Measurements from ENCODE around the gene IPO5.
"Not testable (repeated sequence)": the region's sequence is repeated elsewhere in the genome, so short reads cannot be mapped to it uniquely, and the experiment has no call there.

Gene IPO5

DNA sequence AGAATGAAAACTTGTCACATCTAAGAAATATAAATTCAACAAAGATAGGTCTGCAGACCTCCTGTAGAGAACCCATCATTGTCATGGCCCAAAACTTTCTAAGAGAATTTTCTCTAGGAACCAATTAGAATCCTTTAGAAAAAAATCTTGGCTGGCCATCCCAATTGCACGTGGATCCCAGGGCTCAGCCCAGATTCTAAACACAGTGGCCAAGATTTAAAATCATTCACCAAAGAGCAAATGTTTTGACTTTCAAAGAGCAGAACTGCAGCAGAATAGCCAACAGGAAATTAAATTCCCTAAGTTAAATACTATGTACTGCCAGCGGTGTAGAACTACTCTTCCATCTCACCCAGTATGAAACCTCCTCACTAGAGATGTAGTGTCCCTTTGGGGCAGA lies 21.3 kb downstream of the IPO5 start:
- H3K4me3 Mint-ChIP-seq = peak overlapping the region; percentile 49
- no peaks in the 10 kb centered on the region for H3K27me3 Mint-ChIP-seq
- no peaks in the 10 kb centered on the region for H3K9me3 Mint-ChIP-seq
- H3K4me1 Mint-ChIP-seq = peaks cover 38% of the 10 kb centered on the region
- CTCF ChIA-PET = interaction anchor here (0.6 kb wide), 1 partner anchor 1618 kb away, joined by 3 read pairs; no protein-coding TSS in a partner anchor
- no peak overlapping the region for H3K27ac Mint-ChIP-seq
- DNase-seq = no peak
- peaks cover 2% of the 10 kb centered on the region for H3K36me3 Mint-ChIP-seq

DNA sequence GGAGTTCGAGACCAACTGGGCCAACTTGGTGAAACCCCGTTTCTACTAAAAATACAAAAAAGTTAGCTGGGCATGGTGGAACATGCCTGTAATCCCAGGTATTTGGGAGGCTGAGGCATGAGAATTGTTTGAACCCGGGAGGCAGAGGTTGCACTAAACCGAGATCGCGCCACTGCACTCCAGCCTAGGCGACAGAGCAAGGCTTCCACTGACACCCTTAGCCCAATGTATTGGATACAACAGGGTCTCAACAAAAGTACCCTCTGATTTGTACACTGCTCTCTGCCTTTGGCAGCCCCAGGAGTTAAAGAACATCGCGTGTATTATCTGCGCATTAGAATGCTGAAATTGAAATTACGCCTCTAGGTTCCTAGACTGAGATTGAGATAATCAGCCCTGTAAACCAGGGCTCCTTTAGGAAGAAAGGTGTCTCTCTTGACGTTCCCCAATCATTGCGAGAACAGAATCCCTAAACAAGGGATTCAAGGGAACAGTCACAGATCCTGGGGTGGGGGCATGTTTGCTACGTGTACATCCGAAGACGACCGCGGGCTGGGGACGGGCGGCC lies 21.9 kb downstream of the IPO5 start:
- peaks cover 2% of the 10 kb centered on the region for H3K36me3 Mint-ChIP-seq
- peak overlapping the region; percentile 96 for H3K27ac Mint-ChIP-seq
- CTCF ChIA-PET = no interaction called here
- no peaks in the 10 kb centered on the region for H3K27me3 Mint-ChIP-seq
- H3K4me3 Mint-ChIP-seq = peak overlapping the region; percentile 90
- no peak for DNase-seq
- no peaks in the 10 kb centered on the region for H3K9me3 Mint-ChIP-seq
- peaks cover 43% of the 10 kb centered on the region for H3K4me1 Mint-ChIP-seq

DNA sequence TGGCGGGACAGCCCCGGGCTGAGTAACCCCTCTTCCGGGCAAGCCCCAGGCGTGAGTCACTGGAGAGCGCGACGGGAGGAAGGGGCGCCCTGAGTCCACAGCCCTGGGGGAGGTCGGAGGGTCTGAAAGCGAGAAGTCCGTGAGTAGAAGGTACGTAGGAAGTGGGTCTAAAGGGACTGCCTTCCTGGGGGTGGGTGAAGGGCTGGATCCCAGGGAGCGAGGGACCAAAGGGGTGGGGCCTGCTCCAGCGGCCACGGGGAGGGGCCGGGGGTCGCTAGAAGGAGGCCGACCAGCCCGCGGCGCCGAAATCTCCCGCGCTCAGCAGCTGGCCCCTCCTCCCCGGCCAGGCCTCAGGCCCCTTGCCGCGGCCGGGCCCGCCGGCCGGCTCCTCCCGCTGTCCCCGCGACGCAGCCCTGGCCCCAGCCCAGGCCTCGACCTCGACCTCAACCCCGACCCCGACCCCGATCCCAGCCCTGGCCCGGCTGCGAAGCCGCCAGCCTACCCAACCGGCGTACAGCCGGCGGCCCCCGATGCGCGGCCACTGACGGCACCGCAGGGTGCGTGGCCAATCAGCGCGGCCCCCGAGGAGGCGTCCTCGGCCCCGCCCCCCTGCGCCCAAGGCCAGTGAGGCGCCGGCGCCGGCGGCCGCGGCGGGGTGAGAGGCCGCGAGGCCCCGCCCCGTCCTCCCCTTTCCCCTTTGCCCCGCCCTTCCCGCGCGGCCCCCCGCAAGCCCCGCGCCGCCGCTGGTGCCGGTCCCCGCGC lies 22.6 kb downstream of the IPO5 start:
- DNase-seq = peak; percentile 91
- H3K9me3 Mint-ChIP-seq = no peaks in the 10 kb centered on the region
- H3K4me3 Mint-ChIP-seq = peak overlapping the region; percentile 90
- CTCF ChIA-PET = no interaction called here
- no peaks in the 10 kb centered on the region for H3K27me3 Mint-ChIP-seq
- H3K4me1 Mint-ChIP-seq = peaks cover 45% of the 10 kb centered on the region
- H3K36me3 Mint-ChIP-seq = peaks cover 3% of the 10 kb centered on the region
- peak overlapping the region; percentile 96 for H3K27ac Mint-ChIP-seq

DNA sequence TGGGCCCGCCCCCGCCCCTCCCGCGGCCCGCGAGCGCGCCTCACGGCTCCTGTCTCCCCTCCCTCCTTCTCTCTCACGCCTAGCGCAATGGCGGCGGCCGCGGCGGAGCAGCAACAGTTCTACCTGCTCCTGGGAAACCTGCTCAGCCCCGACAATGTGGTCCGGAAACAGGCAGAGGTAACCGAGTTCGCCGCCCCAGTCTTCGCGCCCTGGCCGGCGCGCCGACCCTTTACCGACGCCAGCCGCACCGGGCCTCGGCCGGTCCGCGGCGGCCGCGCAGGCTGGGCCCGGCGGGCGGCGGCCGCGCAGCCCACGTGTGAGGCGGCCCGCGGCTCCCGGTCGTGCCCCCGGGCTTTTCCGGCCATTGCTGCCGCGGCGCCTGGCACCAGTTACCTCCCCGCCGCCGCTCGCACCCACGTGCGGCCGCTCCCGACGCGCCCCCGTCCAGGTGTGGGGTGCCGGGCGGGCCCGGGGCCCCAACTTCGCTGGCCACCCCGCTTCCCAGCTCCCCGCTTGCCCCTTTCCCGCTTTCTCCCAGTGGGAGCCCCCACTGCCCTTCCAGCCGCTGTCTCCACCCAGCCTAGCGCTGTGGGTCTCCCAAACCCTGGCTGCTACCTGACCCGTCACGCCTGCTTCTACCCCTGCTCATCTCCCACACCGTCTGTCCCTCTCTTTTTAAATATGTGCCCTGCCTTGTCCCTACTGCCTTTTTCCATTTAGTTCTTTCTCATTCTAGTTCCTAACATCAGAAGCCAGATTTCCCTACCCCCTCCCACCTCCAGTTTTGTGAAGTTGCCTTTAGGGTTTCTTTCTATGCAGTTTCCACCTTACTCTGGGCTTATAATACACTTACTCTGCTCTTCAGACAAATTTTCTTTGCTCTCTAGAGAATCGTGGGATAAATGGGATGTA lies 23.4 kb downstream of the IPO5 start:
- H3K4me1 Mint-ChIP-seq = peaks cover 46% of the 10 kb centered on the region
- no peaks in the 10 kb centered on the region for H3K9me3 Mint-ChIP-seq
- CTCF ChIA-PET = no interaction called here
- H3K36me3 Mint-ChIP-seq = peaks cover 3% of the 10 kb centered on the region
- H3K27me3 Mint-ChIP-seq = no peaks in the 10 kb centered on the region
- no peak for DNase-seq
- peak overlapping the region; percentile 93 for H3K27ac Mint-ChIP-seq
- H3K4me3 Mint-ChIP-seq = peak overlapping the region; percentile 90

DNA sequence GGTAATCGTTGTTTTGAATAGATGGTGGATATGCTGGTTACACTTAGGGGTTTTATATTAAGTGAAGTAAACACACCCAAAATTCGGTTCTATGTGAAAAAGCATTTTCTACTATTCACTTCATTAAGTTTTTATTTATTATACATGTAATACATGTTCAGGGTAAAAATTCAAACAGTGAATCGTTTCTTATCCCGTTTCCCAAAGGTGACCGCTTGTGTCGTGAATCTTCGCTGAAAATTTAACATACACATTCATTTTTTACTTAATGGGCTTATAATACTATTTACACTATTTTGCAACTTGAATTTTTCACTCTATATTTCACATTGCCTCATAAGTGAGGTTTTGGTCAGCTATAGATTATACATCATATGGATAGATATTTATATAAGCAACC lies 24.5 kb downstream of the IPO5 start:
- no peaks in the 10 kb centered on the region for H3K27me3 Mint-ChIP-seq
- H3K36me3 Mint-ChIP-seq = peaks cover 10% of the 10 kb centered on the region
- peak overlapping the region; percentile 90 for H3K4me3 Mint-ChIP-seq
- peak overlapping the region; percentile 93 for H3K27ac Mint-ChIP-seq
- peaks cover 50% of the 10 kb centered on the region for H3K4me1 Mint-ChIP-seq
- CTCF ChIA-PET = no interaction called here
- no peaks in the 10 kb centered on the region for H3K9me3 Mint-ChIP-seq
- DNase-seq = no peak

DNA sequence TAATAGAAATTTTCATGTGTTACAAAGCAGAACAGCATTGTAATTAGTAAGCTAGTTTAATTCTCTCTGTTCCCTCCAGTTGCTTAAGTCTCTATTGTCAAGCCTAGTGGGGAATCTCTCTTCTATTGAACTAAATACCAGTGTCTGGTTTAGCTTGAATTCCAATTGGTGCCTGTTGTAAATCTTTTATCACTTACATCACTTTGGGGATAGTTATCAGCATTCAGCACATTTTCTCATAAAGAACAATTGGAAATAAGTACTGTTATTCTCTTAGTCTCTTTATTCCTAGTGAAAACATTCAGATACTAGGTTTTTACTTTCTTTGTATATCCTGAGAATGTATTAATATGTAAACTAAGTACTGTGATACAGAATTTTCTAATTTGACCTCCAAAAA lies 25.2 kb downstream of the IPO5 start:
- no peak for DNase-seq
- peaks cover 50% of the 10 kb centered on the region for H3K4me1 Mint-ChIP-seq
- no peak overlapping the region for H3K4me3 Mint-ChIP-seq
- H3K27ac Mint-ChIP-seq = no peak overlapping the region
- H3K36me3 Mint-ChIP-seq = peaks cover 10% of the 10 kb centered on the region
- CTCF ChIA-PET = no interaction called here
- H3K27me3 Mint-ChIP-seq = no peaks in the 10 kb centered on the region
- H3K9me3 Mint-ChIP-seq = no peaks in the 10 kb centered on the region

DNA sequence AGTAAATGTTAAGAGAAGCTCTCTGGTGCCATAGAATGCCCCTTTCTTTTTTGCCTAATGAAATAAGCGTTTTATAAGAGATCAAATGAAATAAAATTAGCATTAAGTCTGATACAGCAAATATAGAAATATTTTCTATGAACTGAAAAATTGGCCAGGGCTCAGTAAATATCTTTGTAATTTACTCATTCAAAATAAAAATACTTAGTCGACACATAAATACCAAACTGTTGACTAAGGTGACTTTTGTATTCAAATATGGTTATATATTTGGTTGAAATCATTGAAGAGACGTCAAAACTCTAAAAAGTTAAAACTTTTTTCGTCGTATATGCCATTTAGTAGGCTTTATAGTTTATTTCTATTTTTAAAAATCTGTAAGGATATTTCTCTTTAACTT lies 25.6 kb downstream of the IPO5 start:
- Mint-ChIP-seq H3K27me3 (no peaks in the 10 kb centered on the region), H3K27ac (no peak overlapping the region), H3K4me1 (peaks cover 50% of the 10 kb centered on the region), H3K4me3 (no peak overlapping the region), H3K36me3 (peaks cover 11% of the 10 kb centered on the region), H3K9me3 (no peaks in the 10 kb centered on the region)
- CTCF ChIA-PET = no interaction called here
- no peak for DNase-seq

DNA sequence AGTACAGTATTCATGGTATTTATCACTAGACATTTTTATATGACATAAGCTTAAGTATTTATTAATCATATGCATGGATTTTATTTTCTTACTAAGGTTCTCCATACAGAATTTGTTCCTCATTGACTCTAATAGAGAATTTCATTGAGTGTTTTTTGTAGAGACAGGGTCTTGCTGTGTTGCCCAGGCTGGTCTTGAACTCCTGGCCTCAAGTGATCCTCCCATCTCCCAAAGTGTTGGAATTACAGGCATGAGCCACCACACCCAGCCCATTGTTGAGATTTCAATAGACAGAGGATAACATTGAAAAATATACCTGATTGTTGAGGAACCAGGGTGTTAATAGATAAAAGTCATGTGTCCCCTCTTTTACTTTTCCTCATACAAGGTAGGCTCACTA lies 26.1 kb downstream of the IPO5 start:
- DNase-seq = no peak
- Mint-ChIP-seq H3K27ac (no peak overlapping the region), H3K9me3 (no peaks in the 10 kb centered on the region), H3K4me3 (no peak overlapping the region), H3K4me1 (peaks cover 50% of the 10 kb centered on the region), H3K36me3 (peaks cover 13% of the 10 kb centered on the region), H3K27me3 (no peaks in the 10 kb centered on the region)
- CTCF ChIA-PET = no interaction called here

DNA sequence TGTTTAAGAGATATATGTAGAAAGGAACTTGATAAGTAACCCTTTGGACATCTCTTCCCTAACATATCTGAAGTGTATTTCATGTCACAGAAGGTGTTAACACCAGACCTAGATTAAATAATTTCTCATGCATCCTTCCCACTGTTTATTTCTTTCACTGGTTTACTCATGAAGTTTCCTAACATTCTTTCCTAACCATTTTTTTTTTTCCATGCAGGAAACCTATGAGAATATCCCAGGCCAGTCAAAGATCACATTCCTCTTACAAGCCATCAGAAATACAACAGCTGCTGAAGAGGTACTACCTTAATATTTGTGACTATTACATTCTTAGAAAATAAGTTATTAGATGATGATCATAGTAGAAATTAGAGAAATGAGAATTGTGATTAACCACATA lies 28.8 kb downstream of the IPO5 start:
- peaks cover 24% of the 10 kb centered on the region for H3K36me3 Mint-ChIP-seq
- no peak overlapping the region for H3K4me3 Mint-ChIP-seq
- H3K27me3 Mint-ChIP-seq = no peaks in the 10 kb centered on the region
- no peak for DNase-seq
- peaks cover 35% of the 10 kb centered on the region for H3K4me1 Mint-ChIP-seq
- H3K27ac Mint-ChIP-seq = no peak overlapping the region
- CTCF ChIA-PET = no interaction called here
- no peaks in the 10 kb centered on the region for H3K9me3 Mint-ChIP-seq

DNA sequence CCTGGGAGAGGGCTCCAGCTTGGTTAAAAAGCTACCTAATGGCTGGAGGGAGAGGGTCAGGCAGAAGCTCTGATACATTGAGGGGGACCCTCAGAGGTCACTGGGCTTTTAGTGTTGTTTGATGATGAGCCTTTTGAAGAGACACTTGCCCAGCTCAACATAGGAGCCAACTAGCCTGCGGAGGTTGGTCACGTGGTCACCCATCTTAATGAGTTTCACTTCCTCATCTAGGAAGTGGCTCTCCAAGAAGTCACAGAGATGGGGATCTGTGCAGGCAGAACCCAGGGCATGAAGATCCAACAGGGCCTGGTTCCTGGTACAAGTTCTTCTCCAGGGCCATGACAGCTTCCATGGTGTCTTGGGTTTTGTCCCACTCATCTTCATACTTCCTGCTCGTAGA lies 33.4 kb downstream of the IPO5 start:
- CTCF ChIA-PET = interaction anchor here (0.6 kb wide), 1 partner anchor 34 kb away, joined by 3 read pairs; no protein-coding TSS in a partner anchor
- H3K4me3 Mint-ChIP-seq = no peak overlapping the region
- H3K36me3 Mint-ChIP-seq = peaks cover 44% of the 10 kb centered on the region
- H3K4me1 Mint-ChIP-seq = peaks cover 4% of the 10 kb centered on the region
- H3K9me3 Mint-ChIP-seq = no peaks in the 10 kb centered on the region
- DNase-seq = no peak
- no peak overlapping the region for H3K27ac Mint-ChIP-seq
- no peaks in the 10 kb centered on the region for H3K27me3 Mint-ChIP-seq

DNA sequence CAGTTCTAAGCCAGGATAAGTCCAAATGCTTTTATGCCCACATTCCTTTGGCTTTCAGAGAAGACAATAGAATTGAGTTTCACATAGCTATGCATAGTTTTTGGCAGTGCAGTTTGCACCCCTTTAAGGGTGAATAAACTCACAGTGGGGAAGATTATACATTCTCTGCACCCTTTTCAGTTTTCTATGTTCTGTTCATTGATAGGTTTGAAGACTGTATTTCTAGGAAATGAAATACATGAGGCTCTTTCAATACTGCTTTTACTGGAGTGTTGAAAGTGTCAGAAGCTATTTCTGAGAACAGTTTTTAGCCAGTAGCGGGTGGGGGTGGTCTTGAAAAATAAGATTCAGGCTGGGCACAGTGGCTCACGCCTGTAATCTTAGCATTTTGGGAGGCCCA lies 46.2 kb downstream of the IPO5 start:
- no peak overlapping the region for H3K27ac Mint-ChIP-seq
- H3K4me3 Mint-ChIP-seq = no peak overlapping the region
- no peaks in the 10 kb centered on the region for H3K27me3 Mint-ChIP-seq
- H3K9me3 Mint-ChIP-seq = no peaks in the 10 kb centered on the region
- CTCF ChIA-PET = no interaction called here
- peaks cover 48% of the 10 kb centered on the region for H3K36me3 Mint-ChIP-seq
- no peak for DNase-seq
- H3K4me1 Mint-ChIP-seq = no peaks in the 10 kb centered on the region

DNA sequence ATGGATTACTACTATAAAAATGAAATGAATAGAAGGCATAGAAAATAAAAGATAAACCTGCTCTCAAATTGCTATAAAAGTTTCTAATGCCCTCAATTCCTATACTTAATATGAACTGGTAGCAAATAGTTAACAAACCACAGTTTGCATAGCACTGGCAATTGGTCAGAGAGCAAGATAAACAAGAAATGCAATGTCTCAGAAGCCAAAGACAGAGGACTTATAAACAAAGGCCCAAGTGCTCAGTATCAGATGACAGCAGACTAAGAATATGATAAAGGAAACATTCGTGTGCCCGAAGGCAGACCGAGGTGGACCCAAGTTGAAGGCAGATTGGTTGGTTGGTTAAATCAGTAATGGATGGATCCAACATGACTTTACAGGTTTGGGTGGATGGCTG lies 50.6 kb downstream of the IPO5 start:
- CTCF ChIA-PET = no interaction called here
- DNase-seq = no peak
- Mint-ChIP-seq H3K4me3 (no peak overlapping the region), H3K27me3 (no peaks in the 10 kb centered on the region), H3K27ac (no peak overlapping the region), H3K4me1 (no peaks in the 10 kb centered on the region), H3K9me3 (no peaks in the 10 kb centered on the region), H3K36me3 (peaks cover 50% of the 10 kb centered on the region)

DNA sequence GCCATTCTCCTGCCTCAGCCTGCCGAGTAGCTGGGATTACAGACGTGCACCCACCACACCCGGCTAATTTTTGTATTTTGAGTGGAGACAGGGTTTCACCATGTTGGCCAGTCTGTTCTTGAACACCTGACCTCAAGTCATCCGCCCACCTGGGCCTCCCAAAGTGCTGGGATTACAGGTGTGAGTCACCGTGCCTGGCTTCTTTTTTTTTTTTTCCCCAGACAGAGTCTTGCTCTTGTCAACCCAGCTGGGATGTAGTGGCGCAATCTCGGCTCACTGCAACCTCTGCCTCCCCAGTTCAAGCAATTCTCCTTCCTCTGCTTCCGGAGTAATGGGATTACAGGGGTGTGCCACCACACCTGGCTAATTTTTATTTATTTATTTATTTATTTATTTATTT lies 51.5 kb downstream of the IPO5 start:
- H3K9me3 Mint-ChIP-seq, H3K27ac Mint-ChIP-seq, DNase-seq, H3K4me3 Mint-ChIP-seq, H3K27me3 Mint-ChIP-seq, CTCF ChIA-PET, H3K4me1 Mint-ChIP-seq: not testable (repeated sequence)
- peaks cover 51% of the 10 kb centered on the region for H3K36me3 Mint-ChIP-seq

DNA sequence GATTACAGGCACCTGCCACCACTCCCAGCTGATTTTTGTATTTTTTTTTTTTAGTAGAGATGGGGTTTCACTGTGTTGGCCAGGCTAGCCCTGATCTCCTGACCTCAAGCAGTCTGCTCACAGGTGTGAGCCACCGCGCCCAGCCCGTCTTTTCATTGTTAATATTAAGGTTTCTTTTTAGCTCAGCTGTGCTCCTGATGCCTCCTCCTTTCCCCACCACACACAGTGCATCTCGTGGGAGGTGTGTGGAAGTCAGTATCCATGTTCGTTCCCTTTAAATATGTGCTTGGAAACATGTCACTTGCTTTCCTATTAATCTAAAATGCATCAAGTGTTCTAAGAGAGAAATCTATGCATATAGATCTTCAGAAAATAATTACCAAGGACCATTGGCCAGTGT lies 53.5 kb downstream of the IPO5 start:
- CTCF ChIA-PET = no interaction called here
- DNase-seq = no peak
- Mint-ChIP-seq H3K9me3 (no peaks in the 10 kb centered on the region), H3K27me3 (no peaks in the 10 kb centered on the region), H3K4me1 (no peaks in the 10 kb centered on the region), H3K27ac (no peak overlapping the region), H3K4me3 (no peak overlapping the region), H3K36me3 (peaks cover 55% of the 10 kb centered on the region)

DNA sequence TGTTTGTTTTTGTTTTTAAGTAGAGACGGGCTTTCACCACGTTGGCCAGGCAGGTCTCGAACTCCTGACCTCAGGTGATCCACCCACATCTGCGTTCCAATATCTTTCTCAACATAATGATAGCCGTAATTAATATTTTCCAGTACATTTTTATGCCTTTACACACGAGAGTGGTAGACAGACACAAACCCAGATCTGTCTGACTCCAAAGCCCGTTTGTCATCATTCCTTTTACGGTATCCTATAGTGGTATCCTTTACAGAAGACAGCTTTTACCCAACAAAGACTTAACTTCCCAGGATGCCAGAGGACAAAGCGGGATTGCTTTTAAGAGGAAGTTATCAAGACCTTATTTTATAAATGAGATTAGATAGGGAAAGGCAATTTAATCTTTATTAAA lies 59.8 kb downstream of the IPO5 start:
- no peaks in the 10 kb centered on the region for H3K9me3 Mint-ChIP-seq
- peaks cover 3% of the 10 kb centered on the region for H3K4me1 Mint-ChIP-seq
- no peak overlapping the region for H3K27ac Mint-ChIP-seq
- H3K36me3 Mint-ChIP-seq = peaks cover 45% of the 10 kb centered on the region
- CTCF ChIA-PET = no interaction called here
- DNase-seq = no peak
- no peaks in the 10 kb centered on the region for H3K27me3 Mint-ChIP-seq
- H3K4me3 Mint-ChIP-seq = no peak overlapping the region

All from activated naive CD4-positive, alpha-beta T cell treated with anti-CD3 and anti-CD28 coated beads, Interleukin-2, amount 10 ng/mL, durations not matched to agents 7 days and 5 days (primary cell).